IMR-90 (cell line): ENCODE data around the gene HOXB9.

Experiments used
- CEBPB ChIP-seq: IDR thresholded peaks from 2 replicates; pipeline ENCODE4 v1.6.1; 2012; ENCODE audit warnings: low read depth, low read length, improper control_type of control experiment
- CHD1 ChIP-seq: IDR thresholded peaks from 2 replicates; pipeline ENCODE4 v1.6.1; 2012; ENCODE audit warnings: low read depth, low read length, improper control_type of control experiment
- FOS ChIP-seq: fragments of 150-350 bp; IDR thresholded peaks from 2 replicates; pipeline ENCODE4 v1.6.1; 2016; ENCODE audit warnings: low read depth, low read length
- MAFK ChIP-seq: IDR thresholded peaks from 2 replicates; pipeline ENCODE4 v1.6.1; 2012; ENCODE audit warnings: low read depth, low read length, improper control_type of control experiment
- MAZ ChIP-seq: IDR thresholded peaks from 2 replicates; pipeline ENCODE4 v1.6.1; 2012; ENCODE audit warnings: low read depth, mild to moderate bottlenecking, low read length, improper control_type of control experiment, moderate library complexity, borderline replicate concordance
- NFE2L2 ChIP-seq: fragments of 150-350 bp; IDR thresholded peaks from 2 replicates; pipeline ENCODE4 v1.6.1; 2016; ENCODE audit warnings: low read depth, mild to moderate bottlenecking, low read length
- POLR2A ChIP-seq: IDR thresholded peaks from 2 replicates; pipeline ENCODE4 v1.6.1; 2012; ENCODE audit warnings: mild to moderate bottlenecking, low read depth, low read length
- RCOR1 ChIP-seq: IDR thresholded peaks from 2 replicates; pipeline ENCODE4 v1.6.1; 2012; ENCODE audit warnings: mild to moderate bottlenecking, low read length, improper control_type of control experiment; ENCODE audit not compliant: insufficient replicate concordance
- RFX5 ChIP-seq: IDR thresholded peaks from 2 replicates; pipeline ENCODE4 v1.8.0; 2012; ENCODE audit warnings: low read depth, mild to moderate bottlenecking, low read length, moderate library complexity
- TF ChIP-seq, protein P1 (sequence below): conservative IDR thresholded peaks from 2 replicates; pipeline ENCODE4 v1.5.1; 2012; ENCODE audit warnings: mild to moderate bottlenecking, low read depth, low read length, improper control_type of control experiment
- TF ChIP-seq, protein P2 (sequence below): fragments of 150-350 bp; IDR thresholded peaks from 2 replicates; pipeline ENCODE4 v1.6.1; 2016; ENCODE audit warnings: low read depth, mild to moderate bottlenecking, low read length, moderate library complexity, borderline replicate concordance
- TF ChIP-seq, protein P3 (sequence below): fragments of 150-350 bp; IDR thresholded peaks from 2 replicates; pipeline ENCODE4 v1.6.1; 2017; ENCODE audit warnings: mild to moderate bottlenecking, antibody characterized with exemption, low read length, low read depth

DNA sequence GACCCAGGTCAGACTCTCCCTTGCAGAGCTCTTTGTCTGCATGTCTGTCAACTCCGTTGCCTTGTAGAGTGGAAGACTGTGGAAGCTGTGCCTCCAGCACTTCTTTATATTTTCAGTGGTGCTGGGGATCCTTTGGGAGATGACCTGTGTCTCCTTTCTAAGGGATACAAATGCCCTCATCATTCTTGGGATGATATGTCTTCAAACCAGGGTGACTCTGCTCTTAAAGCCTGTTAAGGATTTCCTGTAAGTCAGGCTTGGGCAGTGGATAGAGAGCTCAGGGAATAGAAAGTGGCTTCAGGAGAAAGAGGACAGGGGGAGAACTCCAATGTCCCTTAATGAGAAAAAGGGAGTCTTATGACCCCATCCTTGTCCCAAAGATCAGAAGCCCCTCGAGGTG, 37.6 kb downstream of the HOXB9 start:
- TF ChIP-seq, protein P1, sequence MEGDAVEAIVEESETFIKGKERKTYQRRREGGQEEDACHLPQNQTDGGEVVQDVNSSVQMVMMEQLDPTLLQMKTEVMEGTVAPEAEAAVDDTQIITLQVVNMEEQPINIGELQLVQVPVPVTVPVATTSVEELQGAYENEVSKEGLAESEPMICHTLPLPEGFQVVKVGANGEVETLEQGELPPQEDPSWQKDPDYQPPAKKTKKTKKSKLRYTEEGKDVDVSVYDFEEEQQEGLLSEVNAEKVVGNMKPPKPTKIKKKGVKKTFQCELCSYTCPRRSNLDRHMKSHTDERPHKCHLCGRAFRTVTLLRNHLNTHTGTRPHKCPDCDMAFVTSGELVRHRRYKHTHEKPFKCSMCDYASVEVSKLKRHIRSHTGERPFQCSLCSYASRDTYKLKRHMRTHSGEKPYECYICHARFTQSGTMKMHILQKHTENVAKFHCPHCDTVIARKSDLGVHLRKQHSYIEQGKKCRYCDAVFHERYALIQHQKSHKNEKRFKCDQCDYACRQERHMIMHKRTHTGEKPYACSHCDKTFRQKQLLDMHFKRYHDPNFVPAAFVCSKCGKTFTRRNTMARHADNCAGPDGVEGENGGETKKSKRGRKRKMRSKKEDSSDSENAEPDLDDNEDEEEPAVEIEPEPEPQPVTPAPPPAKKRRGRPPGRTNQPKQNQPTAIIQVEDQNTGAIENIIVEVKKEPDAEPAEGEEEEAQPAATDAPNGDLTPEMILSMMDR: no peak
- no peak for TF ChIP-seq FOS
- no peak for TF ChIP-seq RCOR1
- TF ChIP-seq POLR2A: no peak
- TF ChIP-seq NFE2L2: no peak
- no peak for TF ChIP-seq CHD1
- TF ChIP-seq MAZ: no peak
- no peak for TF ChIP-seq MAFK
- TF ChIP-seq, protein P2, sequence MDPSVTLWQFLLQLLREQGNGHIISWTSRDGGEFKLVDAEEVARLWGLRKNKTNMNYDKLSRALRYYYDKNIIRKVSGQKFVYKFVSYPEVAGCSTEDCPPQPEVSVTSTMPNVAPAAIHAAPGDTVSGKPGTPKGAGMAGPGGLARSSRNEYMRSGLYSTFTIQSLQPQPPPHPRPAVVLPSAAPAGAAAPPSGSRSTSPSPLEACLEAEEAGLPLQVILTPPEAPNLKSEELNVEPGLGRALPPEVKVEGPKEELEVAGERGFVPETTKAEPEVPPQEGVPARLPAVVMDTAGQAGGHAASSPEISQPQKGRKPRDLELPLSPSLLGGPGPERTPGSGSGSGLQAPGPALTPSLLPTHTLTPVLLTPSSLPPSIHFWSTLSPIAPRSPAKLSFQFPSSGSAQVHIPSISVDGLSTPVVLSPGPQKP: no peak
- TF ChIP-seq RFX5: no peak
- TF ChIP-seq, protein P3, sequence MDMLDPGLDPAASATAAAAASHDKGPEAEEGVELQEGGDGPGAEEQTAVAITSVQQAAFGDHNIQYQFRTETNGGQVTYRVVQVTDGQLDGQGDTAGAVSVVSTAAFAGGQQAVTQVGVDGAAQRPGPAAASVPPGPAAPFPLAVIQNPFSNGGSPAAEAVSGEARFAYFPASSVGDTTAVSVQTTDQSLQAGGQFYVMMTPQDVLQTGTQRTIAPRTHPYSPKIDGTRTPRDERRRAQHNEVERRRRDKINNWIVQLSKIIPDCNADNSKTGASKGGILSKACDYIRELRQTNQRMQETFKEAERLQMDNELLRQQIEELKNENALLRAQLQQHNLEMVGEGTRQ: no peak
- no peak for TF ChIP-seq CEBPB
